ENCODE data around the gene OLAH.

The OLAH gene

GRCh38 chr10:15122477-15123030, 78.8 kb downstream of the OLAH start:
- DNase-seq (ENCODE audit: low read depth in 1 of 2, low spot score in 1 of 2): no peak
